Kidney capillary endothelial cell (primary cell): ENCODE measurements around the gene ATP1A1.

ENCODE experiments used
- DNase-seq: peaks from one replicate; pipeline ENCODE4 v3.0.0-alpha.2; 2018; ENCODE audit warnings: low spot score

ATP1A1 gene

GRCh38 chr1:116391185-116391584, 18.1 kb downstream of the ATP1A1 start:
- DNase-seq = no peak

- no peak for DNase-seq
Observed at GRCh38 chr1:116392717-116393404, 19.8 kb downstream of the ATP1A1 start.

GRCh38 chr1:116393792-116394191, 20.7 kb downstream of the ATP1A1 start:
- no peak for DNase-seq

GRCh38 chr1:116394270-116394669, 21.2 kb downstream of the ATP1A1 start:
- DNase-seq = no peak

- no peak for DNase-seq
Observed at GRCh38 chr1:116396769-116397168, 23.7 kb downstream of the ATP1A1 start.

GRCh38 chr1:116397728-116398127, 24.7 kb downstream of the ATP1A1 start:
- DNase-seq = no peak

GRCh38 chr1:116400780-116401179, 27.7 kb downstream of the ATP1A1 start:
- no peak for DNase-seq

GRCh38 chr1:116401646-116402176, 28.7 kb downstream of the ATP1A1 start:
- DNase-seq = no peak

- DNase-seq = no peak
Observed at GRCh38 chr1:116402333-116402732, 29.3 kb downstream of the ATP1A1 start.

GRCh38 chr1:116403496-116404136, 30.6 kb downstream of the ATP1A1 start:
- no peak for DNase-seq

- no peak for DNase-seq
Observed at GRCh38 chr1:116404699-116405098, 31.7 kb downstream of the ATP1A1 start.

GRCh38 chr1:116405241-116406135, 32.4 kb downstream of the ATP1A1 start:
- DNase-seq = no peak

GRCh38 chr1:116407033-116407432, 34.0 kb downstream of the ATP1A1 start:
- no peak for DNase-seq

GRCh38 chr1:116408193-116408592, 35.1 kb downstream of the ATP1A1 start:
- no peak for DNase-seq

GRCh38 chr1:116408803-116409720, 36.0 kb downstream of the ATP1A1 start:
- DNase-seq = no peak

GRCh38 chr1:116409751-116410191, 36.7 kb downstream of the ATP1A1 start:
- DNase-seq = no peak

GRCh38 chr1:116411784-116412479, 38.9 kb downstream of the ATP1A1 start:
- DNase-seq = peak; percentile 56

- DNase-seq = no peak
Observed at GRCh38 chr1:116412480-116412798, 39.4 kb downstream of the ATP1A1 start.

GRCh38 chr1:116412898-116413297, 39.9 kb downstream of the ATP1A1 start:
- DNase-seq = no peak

- no peak for DNase-seq
Observed at GRCh38 chr1:116413414-116413813, 40.4 kb downstream of the ATP1A1 start.

- DNase-seq = no peak
Observed at GRCh38 chr1:116414364-116414763, 41.3 kb downstream of the ATP1A1 start.
